SK-N-SH (cell line): Measurements from ENCODE around the gene ZBTB5. TPM values are rescaled to one million over a fixed set of nuclear protein-coding genes. Genes with fewer than 3 reads are reported as not detected.
"Not testable (repeated sequence)": the region's sequence is repeated elsewhere in the genome, so short reads cannot be mapped to it uniquely, and the experiment has no call there.

Source experiments
- CTCF ChIA-PET: fragments of 300-600, 350-600 bp; formaldehyde crosslinking; extraction: SDS; loops from one replicate; lab custom pipeline; 2021; lab: Yijun Ruan, JAX
- POLR2A ChIA-PET: fragments of 350-600 bp; sonication (Branson Sonifier 250); formaldehyde crosslinking; extraction: SDS; loops from one replicate; lab custom pipeline; 2020; ENCODE audit warnings: antibody characterized with exemption, inconsistent platforms; lab: Yijun Ruan, JAX
- DNase-seq: peaks from one replicate; pipeline ENCODE4 v3.0.0; 2012
- H2AFZ ChIP-seq: fragments of 200-600 bp; sonication (generic); 2 replicates; pipeline ENCODE4 v1.8.1; 2016; ENCODE audit warnings: antibody characterized with exemption, mild to moderate bottlenecking, low read depth
- H3F3A ChIP-seq: fragments of 200-600 bp; sonication (generic); replicated peaks from 2 replicates; pipeline ENCODE3; 2016; ENCODE audit warnings: antibody characterized with exemption, mild to moderate bottlenecking; ENCODE audit not compliant: insufficient read depth
- H3K27ac ChIP-seq, 2 experiments: fragments of 200-500 bp in 1 of 2; fragments of 200-600 bp in 1 of 2; sonication (Bioruptor generic) in 1 of 2; sonication (generic), shearing (Covaris generic) in 1 of 2; 2 replicates each; pipeline versions ENCODE4 v1.5.1 to v1.6.1; 2014 to 2016; ENCODE audit warnings: low read depth in 2 of 2, inconsistent platforms in 1 of 2, low read length in 1 of 2, mild to moderate bottlenecking in 1 of 2, mixed read lengths in 1 of 2
- H3K27me3 ChIP-seq: fragments of 200-600 bp; sonication (generic), shearing (Covaris generic); 2 replicates; pipeline ENCODE4 v1.6.1; 2016; ENCODE audit warnings: mixed run types; ENCODE audit not compliant: insufficient read depth
- H3K36me3 ChIP-seq, 2 experiments: fragments of 200-500 bp in 1 of 2; fragments of 200-600 bp in 1 of 2; sonication (Bioruptor generic) in 1 of 2; sonication (generic) in 1 of 2; replicated peaks in 1 of 2; 2 replicates each; pipeline versions ENCODE3 to v1.5.1; 2014 to 2016; ENCODE audit warnings: low read length in 1 of 2, mild to moderate bottlenecking in 1 of 2; ENCODE audit not compliant: insufficient read depth in 2 of 2, control insufficient read depth in 1 of 2
- H3K4me1 ChIP-seq, 2 experiments: fragments of 200-500 bp in 1 of 2; fragments of 200-600 bp in 1 of 2; sonication (Bioruptor generic) in 1 of 2; sonication (generic), shearing (Covaris generic) in 1 of 2; 2 replicates each; pipeline versions ENCODE4 v1.5.1 to v1.6.1; 2014 to 2016; ENCODE audit warnings: low read depth in 1 of 2, low read length in 1 of 2, mixed run types in 1 of 2; ENCODE audit not compliant: insufficient read depth in 2 of 2, control insufficient read depth in 1 of 2
- H3K4me2 ChIP-seq: fragments of 200-600 bp; sonication (generic), shearing (Covaris generic); 2 replicates; pipeline ENCODE4 v1.6.1; 2017; ENCODE audit warnings: mixed run types
- H3K4me3 ChIP-seq, 2 experiments: fragments of 200-500 bp in 1 of 2; fragments of 200-600 bp in 1 of 2; sonication (Bioruptor generic) in 1 of 2; sonication (generic), shearing (Covaris generic) in 1 of 2; 2 replicates each; pipeline versions ENCODE4 v1.5.1 to v1.8.1; 2014 to 2016; ENCODE audit warnings: low read depth in 2 of 2, inconsistent platforms in 1 of 2, low read length in 1 of 2, mild to moderate bottlenecking in 1 of 2, mixed read lengths in 1 of 2, moderate library complexity in 1 of 2
- H3K79me2 ChIP-seq: fragments of 200-600 bp; sonication (generic); 2 replicates; pipeline ENCODE4 v1.8.1; 2017; ENCODE audit warnings: mild to moderate bottlenecking; ENCODE audit not compliant: insufficient read depth
- H3K9ac ChIP-seq: fragments of 200-600 bp; sonication (generic); 2 replicates; pipeline ENCODE4 v1.6.1; 2017; ENCODE audit warnings: mixed run types
- H3K9me2 ChIP-seq: fragments of 200-600 bp; sonication (generic); 2 replicates; pipeline ENCODE4 v1.6.1; 2017; ENCODE audit warnings: mixed run types
- H3K9me3 ChIP-seq: fragments of 200-600 bp; sonication (generic); 2 replicates; pipeline ENCODE4 v1.6.1; 2017; ENCODE audit warnings: mixed run types, mild to moderate bottlenecking, moderate library complexity
- H4K20me1 ChIP-seq: fragments of 200-600 bp; sonication (generic); 2 replicates; pipeline ENCODE4 v1.6.1; 2017; ENCODE audit warnings: mild to moderate bottlenecking, mixed run types; ENCODE audit not compliant: insufficient read depth
- JUND ChIP-seq: IDR thresholded peaks from 2 replicates; pipeline ENCODE4 v1.4.0; 2012
- NFIC ChIP-seq: IDR thresholded peaks from 2 replicates; pipeline ENCODE4 v1.4.0; 2012; ENCODE audit warnings: borderline replicate concordance
- POLR2AphosphoS5 ChIP-seq: IDR thresholded peaks from 2 replicates; pipeline ENCODE4 v1.6.1; 2012; ENCODE audit warnings: low read depth, low read length
- RCOR1 ChIP-seq: fragments of 150-350 bp; IDR thresholded peaks from 2 replicates; pipeline ENCODE4 v1.6.1; 2017; ENCODE audit warnings: antibody characterized with exemption, low read length
- USF1 ChIP-seq: IDR thresholded peaks from 2 replicates; pipeline ENCODE4 v1.4.0; 2012; ENCODE audit warnings: low read depth, borderline replicate concordance
- WGBS: methylation state at CpG from one replicate; pipeline ENCODE4 v1.1.6; 2017; ENCODE audit warnings: low lambda C conversion rate; 5-methylcytosine and 5-hydroxymethylcytosine counted together
- polyA plus RNA-seq, 3 experiments: library from polyadenylated mRNA; depleted of rRNA; stranded (reverse); fragments of >200 nt; gene quantifications; 2 replicates each; pipeline ENCODE4 v1.2.3, GENCODE V29; 2012
- TF ChIP-seq, protein P1 (sequence below): fragments of 200-600 bp; sonication (generic); IDR thresholded peaks from 2 replicates; pipeline ENCODE4 v1.6.1; 2017; ENCODE audit warnings: antibody characterized with exemption, mild to moderate bottlenecking, moderate library complexity

Gene ZBTB5
- polyA plus RNA-seq, 1 of the 3 experiments (the other 2 are of a cell fraction), result 6.3 TPM

GRCh38 chr9:37511016-37512010 lies 46.1 kb upstream of the ZBTB5 start:
- CTCF ChIA-PET, result interaction anchor here (1.3 to 2.2 kb wide), 2 partner anchors 9 to 10 kb away, joined by 3 to 5 read pairs; no protein-coding TSS in a partner anchor
- peaks cover 0 to 26% of the 10 kb centered on the region in 2 experiments for H3K36me3 ChIP-seq
- TF ChIP-seq RCOR1 (no peak), POLR2AphosphoS5 (no peak; the same call in 1 of the 2 replicates), NFIC (no peak), JUND (no peak), USF1 (no peak)
- TF ChIP-seq, protein P1, sequence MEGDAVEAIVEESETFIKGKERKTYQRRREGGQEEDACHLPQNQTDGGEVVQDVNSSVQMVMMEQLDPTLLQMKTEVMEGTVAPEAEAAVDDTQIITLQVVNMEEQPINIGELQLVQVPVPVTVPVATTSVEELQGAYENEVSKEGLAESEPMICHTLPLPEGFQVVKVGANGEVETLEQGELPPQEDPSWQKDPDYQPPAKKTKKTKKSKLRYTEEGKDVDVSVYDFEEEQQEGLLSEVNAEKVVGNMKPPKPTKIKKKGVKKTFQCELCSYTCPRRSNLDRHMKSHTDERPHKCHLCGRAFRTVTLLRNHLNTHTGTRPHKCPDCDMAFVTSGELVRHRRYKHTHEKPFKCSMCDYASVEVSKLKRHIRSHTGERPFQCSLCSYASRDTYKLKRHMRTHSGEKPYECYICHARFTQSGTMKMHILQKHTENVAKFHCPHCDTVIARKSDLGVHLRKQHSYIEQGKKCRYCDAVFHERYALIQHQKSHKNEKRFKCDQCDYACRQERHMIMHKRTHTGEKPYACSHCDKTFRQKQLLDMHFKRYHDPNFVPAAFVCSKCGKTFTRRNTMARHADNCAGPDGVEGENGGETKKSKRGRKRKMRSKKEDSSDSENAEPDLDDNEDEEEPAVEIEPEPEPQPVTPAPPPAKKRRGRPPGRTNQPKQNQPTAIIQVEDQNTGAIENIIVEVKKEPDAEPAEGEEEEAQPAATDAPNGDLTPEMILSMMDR, result peak; percentile 10; the same call in 1 of the 2 replicates
- TF ChIP-seq, all 33 proteins: peak for 1
- WGBS, result 91% methylated on average over 9 of the region's 15 CpGs
- no peaks in the 10 kb centered on the region for H3K27me3 ChIP-seq
- no peaks in the 10 kb centered on the region for H3K79me2 ChIP-seq
- peak; percentile 52 for DNase-seq
- no peaks in the 10 kb centered on the region for H4K20me1 ChIP-seq
- no peaks in the 10 kb centered on the region for H3K9me2 ChIP-seq
- no peak overlapping the region for H2AFZ ChIP-seq
- H3K27ac ChIP-seq, result no peak overlapping the region
- no peak overlapping the region for H3K9ac ChIP-seq
- no peaks in the 10 kb centered on the region for H3K4me1 ChIP-seq
- H3K4me3 ChIP-seq, result no peak overlapping the region
- no peak overlapping the region for H3K4me2 ChIP-seq
- H3F3A ChIP-seq, result peaks cover 2% of the 10 kb centered on the region
- no peaks in the 10 kb centered on the region for H3K9me3 ChIP-seq
- POLR2A ChIA-PET, result no interaction called here

DNA sequence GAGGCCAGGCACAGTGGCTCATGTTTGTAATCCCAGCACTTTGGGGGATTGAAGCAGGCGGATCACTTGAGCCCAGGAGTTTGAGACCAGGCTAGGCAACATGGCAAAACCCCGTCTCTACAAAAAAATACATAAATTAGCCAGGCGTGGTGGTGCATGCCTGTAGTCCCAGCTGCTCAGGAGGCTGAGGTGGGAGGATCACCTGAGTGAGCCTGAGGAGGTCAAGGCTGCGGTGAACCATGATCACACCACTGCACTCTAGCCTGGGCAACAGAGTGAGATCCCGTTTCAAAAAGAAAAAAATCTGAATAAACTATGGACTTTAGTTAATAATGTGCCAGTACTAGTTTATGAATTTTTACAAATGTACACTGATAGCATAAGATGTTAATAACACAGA lies 44.8 kb upstream of the ZBTB5 start:
- not testable (repeated sequence) for H3K9ac ChIP-seq, H3K9me3 ChIP-seq, H3K4me1 ChIP-seq, H4K20me1 ChIP-seq, H3K4me2 ChIP-seq, H2AFZ ChIP-seq, H3F3A ChIP-seq, H3K4me3 ChIP-seq, DNase-seq, H3K9me2 ChIP-seq, H3K27me3 ChIP-seq, H3K27ac ChIP-seq, H3K79me2 ChIP-seq
- ChIA-PET POLR2A (interaction anchor here (1.1 kb wide), 2 partner anchors 24 to 82 kb away, joined by 3 to 4 read pairs; partner anchors contain the start of gene POLR1E), CTCF (interaction anchor here (0.6 to 2.2 kb wide), 3 partner anchors 9 to 64 kb away, joined by 3 to 5 read pairs (median 3); no protein-coding TSS in a partner anchor)
- 97% methylated on average over 5 of the region's 5 CpGs for WGBS
- peaks cover 0 to 24% of the 10 kb centered on the region in 2 experiments for H3K36me3 ChIP-seq
